HepG2 (cell line): ENCODE measurements around the gene NCOA6. TPM values are rescaled to one million over a fixed set of nuclear protein-coding genes. Genes with fewer than 3 reads are reported as not detected.
A peak's percentile ranks its signal among the peaks of the same experiment; 100 is the strongest.

ENCODE experiments used
- ARNTL ChIP-seq: sonication (generic); formaldehyde crosslinking; IDR thresholded peaks from 2 replicates; pipeline ENCODE4 v1.4.0; 2020; ENCODE audit warnings: mild to moderate bottlenecking, missing genetic modification reagents
- GFI1 ChIP-seq: sonication (generic); formaldehyde crosslinking; IDR thresholded peaks from 2 replicates; pipeline ENCODE4 v1.5.0; 2020; ENCODE audit warnings: missing genetic modification reagents, mild to moderate bottlenecking, borderline replicate concordance
- HDAC1 ChIP-seq: sonication (generic); formaldehyde crosslinking; IDR thresholded peaks from 2 replicates; pipeline ENCODE4 v1.5.1; 2020; ENCODE audit warnings: mild to moderate bottlenecking, missing genetic modification reagents
- IKZF4 ChIP-seq: sonication (generic); formaldehyde crosslinking; IDR thresholded peaks from 2 replicates; pipeline ENCODE4 v1.5.1; 2020; ENCODE audit warnings: borderline replicate concordance, mild to moderate bottlenecking, low read depth, missing genetic modification reagents; ENCODE audit errors: not compliant biosample characterization
- SMARCC2 ChIP-seq: fragments of 450-650 bp; IDR thresholded peaks from 2 replicates; pipeline ENCODE4 v1.6.1; 2017; ENCODE audit warnings: antibody characterized with exemption, mild to moderate bottlenecking
- SNRNP70 ChIP-seq: fragments of 200-400 bp; formaldehyde crosslinking; IDR thresholded peaks from 2 replicates; pipeline ENCODE4 v1.6.1; 2017; ENCODE audit warnings: mild to moderate bottlenecking, low read depth, low read length, moderate library complexity
- SUZ12 ChIP-seq: fragments of 150-350 bp; IDR thresholded peaks from 2 replicates; pipeline ENCODE4 v1.6.1; 2014; ENCODE audit warnings: low read depth, low read length
- ZNF354B ChIP-seq: sonication (generic); formaldehyde crosslinking; IDR thresholded peaks from 2 replicates; pipeline ENCODE4 v1.8.0; 2022; ENCODE audit warnings: mild to moderate bottlenecking, missing genetic modification reagents
- ZNF546 ChIP-seq: sonication (generic); formaldehyde crosslinking; conservative IDR thresholded peaks from 2 replicates; pipeline ENCODE4 v1.8.1; 2023; ENCODE audit warnings: mild to moderate bottlenecking, missing genetic modification reagents
- ZNF629 ChIP-seq: sonication (generic); formaldehyde crosslinking; conservative IDR thresholded peaks from 2 replicates; pipeline ENCODE4 v1.5.0; 2020; ENCODE audit warnings: missing genetic modification reagents
- polyA plus RNA-seq, 8 experiments: library from polyadenylated mRNA; depleted of rRNA in 3 of 8; stranded (reverse) in 7 of 8; unstranded in 1 of 8; fragments of >200 nt; fragmentation: Illumina TruSeq in 4 of 8; extraction: Trizol in 4 of 8; gene quantifications; 2 replicates each; pipeline versions ENCODE4 v1.2.1 to v1.2.3, GENCODE V29; 2011 to 2016; ENCODE audit warnings: low read depth in 4 of 8, missing spikeins in 1 of 8, mixed read lengths in 1 of 8; ENCODE audit not compliant: insufficient read depth in 1 of 8
- total RNA-seq, 5 experiments: library from RNA; depleted of rRNA; stranded (reverse); fragments of >200 nt; fragmentation: Illumina TruSeq; extraction: Trizol; gene quantifications; 2 replicates each; pipeline ENCODE4 v1.2.3, GENCODE V29; 2016; ENCODE audit warnings: low read depth in 1 of 5
- TF ChIP-seq, protein P1 (sequence below): sonication (generic); formaldehyde crosslinking; IDR thresholded peaks from one replicate; pipeline ENCODE4 v1.5.1; 2020; ENCODE audit warnings: mild to moderate bottlenecking, missing genetic modification reagents; ENCODE audit errors: not compliant biosample characterization
- TF ChIP-seq, protein P2 (sequence below): IDR thresholded peaks from 2 replicates; pipeline ENCODE4 v1.6.1; 2016; ENCODE audit warnings: mild to moderate bottlenecking
- TF ChIP-seq, protein P3 (sequence below): sonication (generic); formaldehyde crosslinking; IDR thresholded peaks from 2 replicates; pipeline ENCODE4 v1.4.0; 2020; ENCODE audit warnings: mild to moderate bottlenecking, missing genetic modification reagents
- TF ChIP-seq, protein P4 (sequence below): fragments of 450-650 bp; IDR thresholded peaks from 2 replicates; pipeline ENCODE4 v1.6.1; 2017; ENCODE audit warnings: mild to moderate bottlenecking

Gene NCOA6
- total and polyA plus RNA-seq, 2 of the 13 experiments (the other 11 are each of a cell fraction or from before 2014, with no cell fraction given), result 11.2 to 29.3 TPM

DNA sequence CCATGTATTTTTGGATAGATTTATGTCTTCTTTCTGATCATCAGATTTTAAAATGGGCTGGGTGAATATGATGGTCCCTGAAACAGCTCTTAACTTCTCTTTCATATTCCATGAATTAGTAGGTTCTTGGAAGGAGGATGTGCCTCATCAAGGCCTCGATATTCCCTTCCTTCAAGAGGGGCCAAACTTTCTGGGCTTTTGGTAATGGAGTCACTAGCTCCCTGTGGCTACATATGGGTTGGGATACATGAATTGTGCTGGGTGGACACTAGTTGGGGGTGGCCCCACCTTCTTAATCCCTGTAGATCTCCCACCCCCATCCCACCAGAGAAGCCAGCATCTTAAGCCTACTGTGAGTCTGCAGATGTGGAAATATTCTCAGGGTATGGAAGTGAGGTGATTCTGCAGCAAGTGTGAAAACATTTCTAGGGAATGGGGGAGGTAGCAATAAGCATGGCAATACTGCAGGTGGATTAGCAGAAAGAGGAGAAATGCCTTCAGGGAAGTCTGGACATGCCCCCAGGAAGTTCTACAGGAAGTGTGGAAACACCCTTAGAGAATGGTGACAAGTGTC lies 119.1 kb downstream of the NCOA6 start (continued):
- TF ChIP-seq, protein P1, sequence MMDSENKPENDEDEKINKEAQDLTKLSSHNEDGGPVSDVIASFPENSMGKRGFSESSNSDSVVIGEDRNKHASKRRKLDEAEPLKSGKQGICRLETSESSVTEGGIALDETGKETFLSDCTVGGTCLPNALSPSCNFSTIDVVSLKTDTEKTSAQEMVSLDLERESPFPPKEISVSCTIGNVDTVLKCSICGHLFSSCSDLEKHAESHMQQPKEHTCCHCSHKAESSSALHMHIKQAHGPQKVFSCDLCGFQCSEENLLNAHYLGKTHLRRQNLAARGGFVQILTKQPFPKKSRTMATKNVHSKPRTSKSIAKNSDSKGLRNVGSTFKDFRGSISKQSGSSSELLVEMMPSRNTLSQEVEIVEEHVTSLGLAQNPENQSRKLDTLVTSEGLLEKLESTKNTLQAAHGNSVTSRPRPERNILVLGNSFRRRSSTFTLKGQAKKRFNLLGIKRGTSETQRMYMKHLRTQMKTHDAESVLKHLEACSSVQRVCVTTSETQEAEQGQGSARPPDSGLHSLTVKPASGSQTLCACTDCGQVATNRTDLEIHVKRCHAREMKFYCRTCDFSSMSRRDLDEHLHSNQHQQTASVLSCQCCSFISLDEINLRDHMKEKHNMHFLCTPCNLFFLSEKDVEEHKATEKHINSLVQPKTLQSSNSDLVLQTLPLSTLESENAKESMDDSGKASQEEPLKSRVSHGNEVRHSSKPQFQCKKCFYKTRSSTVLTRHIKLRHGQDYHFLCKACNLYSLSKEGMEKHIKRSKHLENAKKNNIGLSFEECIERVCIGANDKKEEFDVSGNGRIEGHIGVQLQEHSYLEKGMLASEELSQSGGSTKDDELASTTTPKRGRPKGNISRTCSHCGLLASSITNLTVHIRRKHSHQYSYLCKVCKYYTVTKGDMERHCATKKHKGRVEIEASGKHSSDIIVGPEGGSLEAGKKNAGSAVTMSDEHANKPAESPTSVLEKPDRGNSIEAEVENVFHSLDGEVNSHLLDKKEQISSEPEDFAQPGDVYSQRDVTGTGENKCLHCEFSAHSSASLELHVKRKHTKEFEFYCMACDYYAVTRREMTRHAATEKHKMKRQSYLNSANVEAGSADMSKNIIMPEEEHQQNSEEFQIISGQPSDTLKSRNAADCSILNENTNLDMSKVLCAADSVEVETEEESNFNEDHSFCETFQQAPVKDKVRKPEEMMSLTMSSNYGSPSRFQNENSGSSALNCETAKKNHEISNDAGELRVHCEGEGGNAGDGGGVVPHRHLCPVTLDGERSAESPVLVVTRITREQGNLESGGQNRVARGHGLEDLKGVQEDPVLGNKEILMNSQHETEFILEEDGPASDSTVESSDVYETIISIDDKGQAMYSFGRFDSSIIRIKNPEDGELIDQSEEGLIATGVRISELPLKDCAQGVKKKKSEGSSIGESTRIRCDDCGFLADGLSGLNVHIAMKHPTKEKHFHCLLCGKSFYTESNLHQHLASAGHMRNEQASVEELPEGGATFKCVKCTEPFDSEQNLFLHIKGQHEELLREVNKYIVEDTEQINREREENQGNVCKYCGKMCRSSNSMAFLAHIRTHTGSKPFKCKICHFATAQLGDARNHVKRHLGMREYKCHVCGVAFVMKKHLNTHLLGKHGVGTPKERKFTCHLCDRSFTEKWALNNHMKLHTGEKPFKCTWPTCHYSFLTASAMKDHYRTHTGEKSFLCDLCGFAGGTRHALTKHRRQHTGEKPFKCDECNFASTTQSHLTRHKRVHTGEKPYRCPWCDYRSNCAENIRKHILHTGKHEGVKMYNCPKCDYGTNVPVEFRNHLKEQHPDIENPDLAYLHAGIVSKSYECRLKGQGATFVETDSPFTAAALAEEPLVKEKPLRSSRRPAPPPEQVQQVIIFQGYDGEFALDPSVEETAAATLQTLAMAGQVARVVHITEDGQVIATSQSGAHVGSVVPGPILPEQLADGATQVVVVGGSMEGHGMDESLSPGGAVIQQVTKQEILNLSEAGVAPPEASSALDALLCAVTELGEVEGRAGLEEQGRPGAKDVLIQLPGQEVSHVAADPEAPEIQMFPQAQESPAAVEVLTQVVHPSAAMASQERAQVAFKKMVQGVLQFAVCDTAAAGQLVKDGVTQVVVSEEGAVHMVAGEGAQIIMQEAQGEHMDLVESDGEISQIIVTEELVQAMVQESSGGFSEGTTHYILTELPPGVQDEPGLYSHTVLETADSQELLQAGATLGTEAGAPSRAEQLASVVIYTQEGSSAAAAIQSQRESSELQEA (CRISPR knock-in tag), result peak; percentile 11
- TF ChIP-seq GFI1 (0 out of 2 replicates have a peak, but pooled peaks have one; percentile 19), ZNF629 (no peak), ZNF354B (0 out of 2 replicates have a peak, but pooled peaks have one; percentile 1), SUZ12 (no peak), HDAC1 (CRISPR knock-in tag) (no peak), IKZF4 (CRISPR knock-in tag) (peak; percentile 21), ARNTL (CRISPR knock-in tag) (0 out of 2 replicates have a peak, but pooled peaks have one; percentile 42), SNRNP70 (no peak), ZNF546 (no peak), SMARCC2 (no peak)
- TF ChIP-seq, protein P2, sequence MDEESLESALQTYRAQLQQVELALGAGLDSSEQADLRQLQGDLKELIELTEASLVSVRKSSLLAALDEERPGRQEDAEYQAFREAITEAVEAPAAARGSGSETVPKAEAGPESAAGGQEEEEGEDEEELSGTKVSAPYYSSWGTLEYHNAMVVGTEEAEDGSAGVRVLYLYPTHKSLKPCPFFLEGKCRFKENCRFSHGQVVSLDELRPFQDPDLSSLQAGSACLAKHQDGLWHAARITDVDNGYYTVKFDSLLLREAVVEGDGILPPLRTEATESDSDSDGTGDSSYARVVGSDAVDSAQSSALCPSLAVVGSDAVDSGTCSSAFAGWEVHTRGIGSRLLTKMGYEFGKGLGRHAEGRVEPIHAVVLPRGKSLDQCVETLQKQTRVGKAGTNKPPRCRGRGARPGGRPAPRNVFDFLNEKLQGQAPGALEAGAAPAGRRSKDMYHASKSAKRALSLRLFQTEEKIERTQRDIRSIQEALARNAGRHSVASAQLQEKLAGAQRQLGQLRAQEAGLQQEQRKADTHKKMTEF, result no peak
- TF ChIP-seq, protein P3, sequence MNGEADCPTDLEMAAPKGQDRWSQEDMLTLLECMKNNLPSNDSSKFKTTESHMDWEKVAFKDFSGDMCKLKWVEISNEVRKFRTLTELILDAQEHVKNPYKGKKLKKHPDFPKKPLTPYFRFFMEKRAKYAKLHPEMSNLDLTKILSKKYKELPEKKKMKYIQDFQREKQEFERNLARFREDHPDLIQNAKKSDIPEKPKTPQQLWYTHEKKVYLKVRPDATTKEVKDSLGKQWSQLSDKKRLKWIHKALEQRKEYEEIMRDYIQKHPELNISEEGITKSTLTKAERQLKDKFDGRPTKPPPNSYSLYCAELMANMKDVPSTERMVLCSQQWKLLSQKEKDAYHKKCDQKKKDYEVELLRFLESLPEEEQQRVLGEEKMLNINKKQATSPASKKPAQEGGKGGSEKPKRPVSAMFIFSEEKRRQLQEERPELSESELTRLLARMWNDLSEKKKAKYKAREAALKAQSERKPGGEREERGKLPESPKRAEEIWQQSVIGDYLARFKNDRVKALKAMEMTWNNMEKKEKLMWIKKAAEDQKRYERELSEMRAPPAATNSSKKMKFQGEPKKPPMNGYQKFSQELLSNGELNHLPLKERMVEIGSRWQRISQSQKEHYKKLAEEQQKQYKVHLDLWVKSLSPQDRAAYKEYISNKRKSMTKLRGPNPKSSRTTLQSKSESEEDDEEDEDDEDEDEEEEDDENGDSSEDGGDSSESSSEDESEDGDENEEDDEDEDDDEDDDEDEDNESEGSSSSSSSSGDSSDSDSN (CRISPR knock-in tag), result no peak
- TF ChIP-seq, protein P4, sequence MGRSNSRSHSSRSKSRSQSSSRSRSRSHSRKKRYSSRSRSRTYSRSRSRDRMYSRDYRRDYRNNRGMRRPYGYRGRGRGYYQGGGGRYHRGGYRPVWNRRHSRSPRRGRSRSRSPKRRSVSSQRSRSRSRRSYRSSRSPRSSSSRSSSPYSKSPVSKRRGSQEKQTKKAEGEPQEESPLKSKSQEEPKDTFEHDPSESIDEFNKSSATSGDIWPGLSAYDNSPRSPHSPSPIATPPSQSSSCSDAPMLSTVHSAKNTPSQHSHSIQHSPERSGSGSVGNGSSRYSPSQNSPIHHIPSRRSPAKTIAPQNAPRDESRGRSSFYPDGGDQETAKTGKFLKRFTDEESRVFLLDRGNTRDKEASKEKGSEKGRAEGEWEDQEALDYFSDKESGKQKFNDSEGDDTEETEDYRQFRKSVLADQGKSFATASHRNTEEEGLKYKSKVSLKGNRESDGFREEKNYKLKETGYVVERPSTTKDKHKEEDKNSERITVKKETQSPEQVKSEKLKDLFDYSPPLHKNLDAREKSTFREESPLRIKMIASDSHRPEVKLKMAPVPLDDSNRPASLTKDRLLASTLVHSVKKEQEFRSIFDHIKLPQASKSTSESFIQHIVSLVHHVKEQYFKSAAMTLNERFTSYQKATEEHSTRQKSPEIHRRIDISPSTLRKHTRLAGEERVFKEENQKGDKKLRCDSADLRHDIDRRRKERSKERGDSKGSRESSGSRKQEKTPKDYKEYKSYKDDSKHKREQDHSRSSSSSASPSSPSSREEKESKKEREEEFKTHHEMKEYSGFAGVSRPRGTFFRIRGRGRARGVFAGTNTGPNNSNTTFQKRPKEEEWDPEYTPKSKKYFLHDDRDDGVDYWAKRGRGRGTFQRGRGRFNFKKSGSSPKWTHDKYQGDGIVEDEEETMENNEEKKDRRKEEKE, result no peak
